Uterine smooth muscle cell (primary cell): ENCODE results near the gene MX2. TPM values are rescaled to one million over a fixed set of nuclear protein-coding genes. Genes with fewer than 3 reads are reported as not detected.

Experiments
- total RNA-seq: library from RNA; depleted of rRNA; stranded (reverse); fragments of >200 nt; gene quantifications from 2 replicates; pipeline ENCODE4 v1.2.3, GENCODE V29; 2014

MX2 gene, protein sequence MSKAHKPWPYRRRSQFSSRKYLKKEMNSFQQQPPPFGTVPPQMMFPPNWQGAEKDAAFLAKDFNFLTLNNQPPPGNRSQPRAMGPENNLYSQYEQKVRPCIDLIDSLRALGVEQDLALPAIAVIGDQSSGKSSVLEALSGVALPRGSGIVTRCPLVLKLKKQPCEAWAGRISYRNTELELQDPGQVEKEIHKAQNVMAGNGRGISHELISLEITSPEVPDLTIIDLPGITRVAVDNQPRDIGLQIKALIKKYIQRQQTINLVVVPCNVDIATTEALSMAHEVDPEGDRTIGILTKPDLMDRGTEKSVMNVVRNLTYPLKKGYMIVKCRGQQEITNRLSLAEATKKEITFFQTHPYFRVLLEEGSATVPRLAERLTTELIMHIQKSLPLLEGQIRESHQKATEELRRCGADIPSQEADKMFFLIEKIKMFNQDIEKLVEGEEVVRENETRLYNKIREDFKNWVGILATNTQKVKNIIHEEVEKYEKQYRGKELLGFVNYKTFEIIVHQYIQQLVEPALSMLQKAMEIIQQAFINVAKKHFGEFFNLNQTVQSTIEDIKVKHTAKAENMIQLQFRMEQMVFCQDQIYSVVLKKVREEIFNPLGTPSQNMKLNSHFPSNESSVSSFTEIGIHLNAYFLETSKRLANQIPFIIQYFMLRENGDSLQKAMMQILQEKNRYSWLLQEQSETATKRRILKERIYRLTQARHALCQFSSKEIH
- total RNA-seq: 0.87 and 1.3 TPM in 2 replicates

GRCh38 chr21:41361786-41362604 lies at the start of gene MX2:
Gene MX2, plus strand, starts transcription at chr21:41362027. Its CDS starts 14,880 bp downstream, at chr21:41376907.

DNA sequence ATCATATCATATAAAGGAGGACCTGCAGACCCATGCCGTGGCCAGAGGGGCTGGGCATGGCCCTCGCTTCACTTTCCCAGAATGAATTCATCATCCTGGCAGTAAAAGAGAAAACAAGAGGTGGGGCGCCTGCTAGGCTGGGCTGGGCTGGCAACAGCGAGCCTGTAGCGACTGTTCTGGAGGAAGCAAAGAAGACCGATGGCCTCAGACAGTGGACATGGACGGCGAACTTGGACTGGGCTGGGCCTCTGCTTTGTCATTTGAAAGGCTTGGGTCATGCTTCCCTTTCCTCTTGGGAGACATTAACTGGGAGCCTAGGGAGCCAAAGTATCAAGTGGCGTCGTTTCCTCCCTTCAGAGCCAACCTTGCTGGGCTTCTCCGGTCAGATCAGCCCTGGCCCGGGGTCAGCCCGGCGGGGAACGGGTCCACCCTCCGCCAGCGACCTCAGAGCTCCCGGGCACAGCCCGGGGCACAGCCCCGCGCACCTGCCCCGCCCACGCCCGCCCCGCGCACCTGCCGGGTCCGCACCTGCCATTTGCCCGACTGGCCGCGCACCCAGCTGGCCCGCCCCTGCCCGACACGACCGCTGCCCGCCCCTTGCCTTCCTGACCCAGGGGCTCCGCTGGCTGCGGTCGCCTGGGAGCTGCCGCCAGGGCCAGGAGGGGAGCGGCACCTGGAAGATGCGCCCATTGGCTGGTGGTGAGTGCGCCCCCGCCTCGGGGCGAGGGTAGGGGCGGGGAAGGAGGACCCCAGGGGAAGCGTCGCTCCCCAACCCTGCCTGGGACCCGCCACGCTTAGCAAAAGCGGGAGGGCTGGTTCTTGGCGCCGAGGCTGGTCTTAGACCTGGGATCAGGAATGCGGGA lies 45.4 kb upstream of the MX2 start, which contains the start of gene FAM3B:
Gene FAM3B, plus strand, starts transcription at position 602 of the 863 bp plus-strand sequence. Its CDS starts 79 bp downstream, at position 681.

DNA sequence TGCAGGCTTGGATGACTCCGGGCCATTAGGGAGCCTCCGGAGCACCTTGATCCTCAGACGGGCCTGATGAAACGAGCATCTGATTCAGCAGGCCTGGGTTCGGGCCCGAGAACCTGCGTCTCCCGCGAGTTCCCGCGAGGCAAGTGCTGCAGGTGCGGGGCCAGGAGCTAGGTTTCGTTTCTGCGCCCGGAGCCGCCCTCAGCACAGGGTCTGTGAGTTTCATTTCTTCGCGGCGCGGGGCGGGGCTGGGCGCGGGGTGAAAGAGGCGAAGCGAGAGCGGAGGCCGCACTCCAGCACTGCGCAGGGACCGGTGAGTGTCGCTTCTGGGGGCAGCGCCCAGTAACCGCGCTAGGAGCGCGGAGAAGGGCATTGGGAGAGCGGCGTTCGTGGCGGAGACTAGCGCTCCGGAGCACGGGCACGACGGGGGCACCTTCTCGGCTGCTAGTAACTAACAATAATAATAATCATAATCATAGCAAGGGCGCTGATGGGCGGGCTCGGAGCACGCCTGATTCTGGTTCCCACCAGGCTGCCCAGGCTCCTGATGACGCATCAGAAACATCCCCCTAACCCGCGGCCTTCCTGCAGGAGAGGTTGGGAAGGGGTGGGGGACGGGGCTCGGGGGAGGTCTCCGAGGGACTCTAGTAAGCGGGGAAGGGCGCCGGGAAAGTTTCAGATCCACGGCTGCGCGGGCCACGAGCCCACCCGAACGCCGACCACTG lies 64.3 kb downstream of the MX2 start, which contains the start of gene MX1:
Gene MX1, plus strand, starts transcription at position 286 of the 722 bp plus-strand sequence. CDS start 5,832 bp downstream, outside the sequence.

Other genes with a start within 250 kb of the MX2 start
- 25.2 and 41.2 TPM in 2 replicates for gene BACE2, start 193.9 kb upstream of the MX2 start, total RNA-seq
- gene FAM3B, start 45.2 kb upstream of the MX2 start, total RNA-seq: not detected in 2 replicates
- 9.9 and 19.6 TPM in 2 replicates for gene MX1, start 64.2 kb downstream of the MX2 start, total RNA-seq
- under 0.01 TPM in 1 of 2 replicates, not detected in the other for gene TMPRSS2, start 146.1 kb downstream of the MX2 start, total RNA-seq